ENCODE data around the gene ZMAT3.

Gene ZMAT3

GRCh38 chr3:178975320-178975719, 96.3 kb downstream of the ZMAT3 start:
- TF ChIP-seq CTCF (conservative IDR thresholded peaks at IDR 0.05; ENCODE audit: low read length) = no peak
- TF ChIP-seq EZH2phosphoT487 (IDR thresholded peaks at IDR 0.05; ENCODE audit: borderline replicate concordance) = no peak
- H3K27me3 ChIP-seq (ENCODE audit: insufficient read depth, low read length, poor library complexity, severe bottlenecking) = no peaks in the 10 kb centered on the region
- H3K36me3 ChIP-seq (ENCODE audit: insufficient read depth, low read length) = no peaks in the 10 kb centered on the region

GRCh38 chr3:178971614-178972013, 100.0 kb downstream of the ZMAT3 start:
- Histone ChIP-seq H3K27me3 (ENCODE audit: insufficient read depth, low read length, poor library complexity, severe bottlenecking) (no peaks in the 10 kb centered on the region), H3K4me3 (ENCODE audit: low read length, poor library complexity, severe bottlenecking) (no peak overlapping the region), H3K9me2 (replicated peaks; ENCODE audit: low read depth, low read length) (no peaks in the 10 kb centered on the region), H3K79me2 (ENCODE audit: insufficient read depth, low read length) (no peaks in the 10 kb centered on the region), H3K9me3 (ENCODE audit: insufficient read depth, low read depth, low read length) (peaks cover 6% of the 10 kb centered on the region; the same call in 1 of the 2 replicates), H3K4me2 (ENCODE audit: low read depth, low read length, poor library complexity, severe bottlenecking) (no peak overlapping the region), H2AFZ (ENCODE audit: low read length) (no peak overlapping the region), H3K9ac (ENCODE audit: low read depth, low read length, poor library complexity, severe bottlenecking) (no peak overlapping the region), H3K4me1 (ENCODE audit: insufficient read depth, low read length, poor library complexity, severe bottlenecking) (peaks cover 9% of the 10 kb centered on the region), H3F3A (ENCODE audit: low read depth) (no peaks in the 10 kb centered on the region), H4K20me1 (ENCODE audit: insufficient read depth, low read length, poor library complexity, severe bottlenecking) (no peaks in the 10 kb centered on the region), H3K36me3 (ENCODE audit: insufficient read depth, low read length) (no peaks in the 10 kb centered on the region)
- no peak for TF ChIP-seq CTCF (conservative IDR thresholded peaks at IDR 0.05; ENCODE audit: low read length)
- no peak for TF ChIP-seq EZH2phosphoT487 (IDR thresholded peaks at IDR 0.05; ENCODE audit: borderline replicate concordance)

More at GRCh38 chr3:178975320-178975719, 96.3 kb downstream of the ZMAT3 start:
- Histone ChIP-seq H3K79me2 (ENCODE audit: insufficient read depth, low read length) (no peaks in the 10 kb centered on the region), H3K9me3 (ENCODE audit: insufficient read depth, low read depth, low read length) (peaks cover 6% of the 10 kb centered on the region; the same call in 1 of the 2 replicates), H4K20me1 (ENCODE audit: insufficient read depth, low read length, poor library complexity, severe bottlenecking) (no peaks in the 10 kb centered on the region), H3F3A (ENCODE audit: low read depth) (no peaks in the 10 kb centered on the region), H3K9ac (ENCODE audit: low read depth, low read length, poor library complexity, severe bottlenecking) (no peak overlapping the region), H3K4me1 (ENCODE audit: insufficient read depth, low read length, poor library complexity, severe bottlenecking) (no peaks in the 10 kb centered on the region), H2AFZ (ENCODE audit: low read length) (no peak overlapping the region), H3K4me2 (ENCODE audit: low read depth, low read length, poor library complexity, severe bottlenecking) (no peak overlapping the region), H3K9me2 (replicated peaks; ENCODE audit: low read depth, low read length) (no peaks in the 10 kb centered on the region), H3K4me3 (ENCODE audit: low read length, poor library complexity, severe bottlenecking) (no peak overlapping the region)

GRCh38 chr3:178969004-178969700, 102.5 kb downstream of the ZMAT3 start:
- H3K27me3 ChIP-seq (ENCODE audit: insufficient read depth, low read length, poor library complexity, severe bottlenecking) = no peaks in the 10 kb centered on the region
- H3K9me3 ChIP-seq (ENCODE audit: insufficient read depth, low read depth, low read length) = peaks cover 6% of the 10 kb centered on the region; the same call in 1 of the 2 replicates
- no peak overlapping the region for H3K9ac ChIP-seq (ENCODE audit: low read depth, low read length, poor library complexity, severe bottlenecking)
- no peaks in the 10 kb centered on the region for H4K20me1 ChIP-seq (ENCODE audit: insufficient read depth, low read length, poor library complexity, severe bottlenecking)
- H3K4me2 ChIP-seq (ENCODE audit: low read depth, low read length, poor library complexity, severe bottlenecking) = no peak overlapping the region
- no peaks in the 10 kb centered on the region for H3K9me2 ChIP-seq (replicated peaks; ENCODE audit: low read depth, low read length)
- no peak overlapping the region for H2AFZ ChIP-seq (ENCODE audit: low read length)
- H3K79me2 ChIP-seq (ENCODE audit: insufficient read depth, low read length) = no peaks in the 10 kb centered on the region
- no peaks in the 10 kb centered on the region for H3K36me3 ChIP-seq (ENCODE audit: insufficient read depth, low read length)
- no peak overlapping the region for H3K4me3 ChIP-seq (ENCODE audit: low read length, poor library complexity, severe bottlenecking)
- H3K4me1 ChIP-seq (ENCODE audit: insufficient read depth, low read length, poor library complexity, severe bottlenecking) = peaks cover 9% of the 10 kb centered on the region
- no peaks in the 10 kb centered on the region for H3F3A ChIP-seq (ENCODE audit: low read depth)
- TF ChIP-seq EZH2phosphoT487 (IDR thresholded peaks at IDR 0.05; ENCODE audit: borderline replicate concordance) = no peak

Measured in Loucy (cell line).